GM15510 (cell line): Measurements from ENCODE around the gene COBLL1.

Experiments used
- POLR2A ChIP-seq: IDR thresholded peaks from 3 replicates; pipeline ENCODE4 v1.6.1; 2011; ENCODE audit warnings: borderline replicate concordance; ENCODE audit not compliant: insufficient read length; ENCODE audit errors: extremely low read depth

The COBLL1 gene

GRCh38 chr2:164681009-164681408 is 160.6 kb downstream of the COBLL1 start:
- no peak for TF ChIP-seq POLR2A

GRCh38 chr2:164678631-164679149 is 162.9 kb downstream of the COBLL1 start:
- no peak for TF ChIP-seq POLR2A

DNA sequence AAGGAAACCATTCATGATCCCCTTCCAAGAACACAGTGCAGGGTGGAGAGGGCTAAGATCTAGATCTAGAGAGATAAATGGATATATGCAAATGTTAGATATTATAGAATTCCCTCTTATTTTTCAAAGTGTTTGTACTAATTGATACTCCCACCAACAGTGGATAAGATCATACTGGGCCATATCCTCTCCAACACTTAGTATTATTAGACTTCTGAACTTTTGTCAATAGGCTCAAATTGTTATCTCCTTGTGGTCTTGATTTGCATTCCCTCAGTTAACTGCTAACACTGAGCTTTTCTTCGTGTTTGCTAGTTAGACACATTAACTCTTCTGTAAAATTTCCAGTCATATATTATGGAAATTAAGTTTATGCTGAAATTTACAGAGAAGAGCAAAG is 163.9 kb downstream of the COBLL1 start:
- TF ChIP-seq POLR2A: no peak

DNA sequence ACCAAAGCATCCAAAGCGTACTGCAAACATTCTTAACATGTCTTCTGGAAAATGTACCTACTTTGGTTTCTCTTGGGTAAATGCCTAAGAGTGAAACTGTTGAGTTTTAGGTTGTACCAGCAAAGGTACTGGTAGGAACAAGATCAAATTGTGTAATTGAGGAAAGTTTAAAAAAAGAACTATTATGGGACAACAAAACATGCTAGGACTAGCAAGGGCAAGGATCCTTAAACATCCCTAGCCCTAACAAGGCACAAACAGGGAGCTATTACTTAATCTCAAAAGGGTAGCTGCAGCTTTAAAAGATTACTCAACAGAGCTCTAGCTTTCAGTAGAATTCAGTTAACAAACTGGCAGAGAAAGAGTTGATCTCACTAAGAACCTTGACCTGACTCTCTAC is 164.4 kb downstream of the COBLL1 start:
- no peak for TF ChIP-seq POLR2A

GRCh38 chr2:164675687-164676086 is 165.9 kb downstream of the COBLL1 start:
- TF ChIP-seq POLR2A: no peak

DNA sequence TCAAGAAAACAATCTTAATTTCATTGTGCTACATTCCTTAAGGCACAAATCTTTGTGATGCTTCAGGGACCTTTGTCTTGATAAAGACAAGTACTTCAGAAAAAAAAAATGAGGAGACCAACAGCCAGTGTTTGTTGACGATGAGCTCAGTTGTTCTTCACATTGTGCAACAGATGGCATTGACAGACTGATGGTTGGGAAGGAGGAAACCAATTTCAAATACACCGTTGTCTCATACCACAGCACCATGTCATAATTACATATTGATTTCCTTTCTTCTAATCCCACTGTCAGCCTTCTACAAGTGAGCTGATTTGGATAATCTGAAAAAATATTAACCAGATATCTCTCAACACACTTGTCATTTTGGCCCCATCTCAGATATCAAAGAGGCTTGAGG is 166.6 kb downstream of the COBLL1 start:
- TF ChIP-seq POLR2A: no peak

DNA sequence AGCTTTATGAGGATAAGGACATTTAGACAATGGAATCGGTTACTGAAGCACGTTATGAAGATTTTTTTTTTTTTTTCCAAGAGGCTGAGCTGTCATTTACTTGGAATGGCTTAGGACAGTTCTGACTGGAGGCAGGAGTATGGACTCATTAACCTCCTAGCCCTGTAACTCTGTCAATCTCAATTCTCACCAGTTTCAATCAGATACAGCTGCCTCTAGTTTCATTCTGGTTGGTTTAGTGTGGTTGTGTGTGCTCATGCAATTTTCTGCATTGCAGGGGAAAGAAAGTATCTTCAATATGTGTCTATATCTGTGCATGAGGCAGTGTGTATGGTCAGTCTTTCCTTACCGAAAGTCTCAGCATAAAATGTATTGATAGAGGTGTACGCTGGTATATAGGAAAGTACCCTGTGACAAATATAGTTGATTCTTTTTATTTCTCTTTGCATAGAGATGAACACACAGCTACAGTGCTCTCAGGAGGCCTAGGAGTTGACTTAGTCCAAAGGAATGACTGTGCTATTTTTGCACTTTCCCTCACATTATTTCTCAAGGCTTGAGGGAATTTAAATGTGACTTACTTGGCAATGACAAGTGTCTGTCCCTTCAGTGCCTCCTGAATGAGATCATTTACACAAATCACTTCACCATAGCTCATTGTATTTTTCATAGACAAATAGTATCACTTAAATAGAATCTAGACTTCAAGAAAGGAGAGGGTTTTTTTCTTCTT is 169.8 kb downstream of the COBLL1 start:
- TF ChIP-seq POLR2A: no peak

GRCh38 chr2:164669291-164669690 is 172.3 kb downstream of the COBLL1 start:
- TF ChIP-seq POLR2A: no peak

DNA sequence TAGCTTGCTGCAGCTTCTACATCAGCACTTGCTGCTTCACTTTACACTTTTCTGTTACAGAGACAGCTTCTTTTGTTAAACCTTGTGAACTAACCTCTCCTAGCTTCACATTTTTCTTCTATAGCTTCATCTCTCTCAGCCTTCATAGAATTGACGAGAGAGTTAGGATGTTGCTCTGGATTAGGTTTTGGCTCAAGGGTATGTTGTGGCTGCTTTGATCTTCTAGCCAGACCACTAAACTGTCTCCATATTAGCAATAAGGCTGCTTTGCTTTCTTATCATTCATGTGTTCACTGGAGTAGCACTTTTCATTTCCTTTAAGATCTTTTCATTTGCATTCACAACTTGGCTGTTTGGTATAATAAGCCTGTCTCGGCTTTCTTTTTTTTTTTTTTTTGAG is 174.1 kb downstream of the COBLL1 start:
- no peak for TF ChIP-seq POLR2A

GRCh38 chr2:164664070-164664469 is 177.6 kb downstream of the COBLL1 start:
- no peak for TF ChIP-seq POLR2A

DNA sequence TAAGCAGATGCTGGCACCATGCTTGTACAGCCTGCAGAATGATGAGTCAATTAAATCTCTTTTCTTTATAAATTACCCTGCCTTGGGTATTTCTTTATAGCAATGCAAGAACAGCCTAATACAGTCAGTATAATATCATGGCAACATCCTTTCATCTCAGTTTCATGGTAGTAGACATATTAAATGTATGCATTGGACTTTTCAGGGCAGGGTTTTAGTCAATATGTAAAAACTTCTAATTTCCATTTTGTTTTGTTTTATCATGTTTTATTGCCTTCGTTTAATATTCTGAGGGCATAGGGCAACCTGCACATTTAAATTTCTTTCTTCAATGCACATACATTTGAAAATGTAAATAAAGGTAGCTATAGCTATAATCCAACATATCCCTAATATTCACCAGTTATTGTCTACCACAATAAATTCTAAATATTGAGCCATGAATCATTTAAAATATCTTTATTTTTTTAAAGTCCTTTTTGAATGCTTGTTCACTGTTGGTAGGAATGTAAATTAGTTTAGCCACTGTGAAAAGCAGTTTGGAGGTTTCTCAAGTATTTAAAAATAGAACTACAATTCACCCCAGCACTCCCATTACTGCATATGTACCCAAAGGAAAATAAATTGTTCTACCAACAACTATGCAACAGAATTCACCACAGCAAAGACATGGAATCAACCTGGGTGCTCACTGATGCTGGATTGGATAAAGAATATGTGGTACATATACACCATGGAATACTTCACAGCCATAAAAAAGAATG is 178.6 kb downstream of the COBLL1 start:
- TF ChIP-seq POLR2A: no peak

GRCh38 chr2:164662066-164662465 is 179.6 kb downstream of the COBLL1 start:
- no peak for TF ChIP-seq POLR2A

DNA sequence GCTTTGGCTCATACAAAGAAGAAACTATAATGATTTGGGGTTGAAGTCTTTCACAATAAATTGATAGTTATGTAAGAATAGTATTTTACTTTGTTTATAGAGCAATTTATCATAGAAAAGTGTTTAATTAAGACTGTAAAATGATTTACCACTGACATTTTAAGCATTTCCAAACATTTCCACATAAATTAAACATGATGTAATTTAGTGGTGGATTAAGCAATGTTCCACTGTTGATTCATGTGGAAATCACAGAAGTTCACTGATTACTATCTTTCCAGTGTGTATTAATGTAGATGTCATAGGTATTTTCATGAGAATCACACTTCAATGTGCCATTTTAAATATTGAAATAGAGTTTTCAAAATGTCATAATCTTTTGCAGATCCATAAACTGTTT is 180.3 kb downstream of the COBLL1 start:
- TF ChIP-seq POLR2A: no peak

GRCh38 chr2:164657129-164657528 is 184.5 kb downstream of the COBLL1 start:
- TF ChIP-seq POLR2A: no peak

GRCh38 chr2:164655750-164656149 is 185.9 kb downstream of the COBLL1 start:
- no peak for TF ChIP-seq POLR2A

DNA sequence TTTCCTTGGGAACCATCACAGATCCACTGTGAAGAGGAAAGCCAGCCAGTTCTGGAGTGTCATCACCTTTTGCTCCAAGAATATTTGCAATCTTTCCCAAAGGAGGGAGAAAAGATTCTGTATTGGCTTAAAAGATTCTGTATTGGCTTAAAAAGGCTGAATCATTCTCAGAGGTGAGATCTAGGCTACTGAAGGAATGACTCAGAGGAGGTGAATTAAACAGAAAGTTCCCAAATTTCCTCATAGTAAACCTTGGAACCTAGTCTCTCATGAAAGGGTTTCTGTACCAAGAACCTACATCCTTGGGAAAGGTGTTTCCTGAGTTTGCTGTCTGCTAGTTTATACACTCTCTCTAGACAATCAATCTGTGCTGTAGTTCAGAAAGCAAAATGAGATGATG is 186.3 kb downstream of the COBLL1 start:
- no peak for TF ChIP-seq POLR2A
